Stimulated activated CD8-positive, alpha-beta memory T cell treated with anti-CD3 and anti-CD28 coated beads, Interleukin-7, amount 100 ng/mL, for 48 hours (primary cell): ENCODE measurements around the gene FRMD4A.
"Not testable (repeated sequence)": the region's sequence is repeated elsewhere in the genome, so short reads cannot be mapped to it uniquely, and the experiment has no call there.

Experiments
- DNase-seq, 2 donors: peaks; one replicate each; pipeline ENCODE4 v3.0.0-alpha.2; 2020; ENCODE audit warnings: low read depth in 1 of 2; ENCODE audit errors: extremely low read depth in 1 of 2

Gene FRMD4A

DNA sequence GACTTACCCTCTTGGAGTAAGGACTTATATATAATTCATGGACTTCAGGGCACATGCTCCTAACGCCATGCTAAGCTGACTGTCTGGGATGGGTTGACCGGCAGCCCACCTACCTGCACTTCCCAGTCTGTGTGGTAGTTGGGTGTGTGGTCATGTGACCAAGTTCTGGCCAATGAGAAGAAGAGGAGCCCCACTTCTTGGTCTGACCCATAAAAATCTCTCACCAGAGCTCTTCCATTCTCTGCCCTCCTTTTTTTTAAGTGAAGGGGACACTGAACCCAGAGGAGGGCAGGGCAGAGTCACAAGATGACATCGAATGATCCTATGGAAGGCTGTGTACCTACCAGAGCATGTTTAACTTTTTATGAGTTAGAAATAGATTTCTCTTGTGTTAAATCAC, 370.1 kb downstream of the FRMD4A start:
- no peak for DNase-seq

DNA sequence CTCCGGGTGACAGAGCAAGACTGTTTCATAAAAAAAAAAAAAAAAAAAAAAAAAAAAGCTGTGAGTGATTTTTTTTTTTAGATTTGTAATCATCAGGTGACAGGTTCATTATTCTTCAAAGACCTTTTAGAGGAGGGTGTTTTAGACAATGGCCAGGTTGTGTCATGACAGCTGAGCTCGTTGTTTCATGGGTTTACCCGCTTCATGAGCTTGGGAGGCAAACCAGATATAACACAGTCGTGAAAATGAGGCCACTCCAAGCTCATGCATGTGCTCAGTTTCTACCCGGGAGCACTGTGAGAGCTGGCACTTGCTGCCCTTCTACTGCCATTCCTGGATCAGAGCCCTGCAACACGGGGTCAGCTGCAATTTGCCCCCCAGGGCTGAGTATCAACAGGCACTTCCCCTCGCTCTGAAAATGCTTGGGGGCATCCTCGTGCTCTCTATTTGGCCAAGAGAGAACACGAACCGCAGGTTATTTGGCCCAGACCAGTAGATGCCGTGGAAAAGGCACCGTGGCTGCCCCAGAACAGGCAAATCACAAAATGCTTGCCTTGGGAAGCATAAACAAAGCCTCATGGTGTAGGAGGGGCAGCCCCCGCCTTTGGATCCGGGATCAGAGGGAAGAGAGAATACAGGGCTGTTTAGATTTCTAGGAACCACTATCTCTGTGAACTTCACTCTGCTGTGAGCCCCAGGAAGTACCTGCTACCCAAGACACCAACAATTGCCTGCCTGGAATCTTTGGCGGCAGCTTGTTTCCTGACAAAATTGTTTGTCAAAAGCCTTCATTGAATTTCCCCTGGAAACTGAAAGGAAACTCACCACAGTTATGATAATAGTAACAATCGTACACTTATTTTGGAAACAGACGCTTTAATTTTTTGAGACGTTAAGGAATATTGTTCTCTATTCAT, 371.0 kb downstream of the FRMD4A start:
- DNase-seq = no peak

DNA sequence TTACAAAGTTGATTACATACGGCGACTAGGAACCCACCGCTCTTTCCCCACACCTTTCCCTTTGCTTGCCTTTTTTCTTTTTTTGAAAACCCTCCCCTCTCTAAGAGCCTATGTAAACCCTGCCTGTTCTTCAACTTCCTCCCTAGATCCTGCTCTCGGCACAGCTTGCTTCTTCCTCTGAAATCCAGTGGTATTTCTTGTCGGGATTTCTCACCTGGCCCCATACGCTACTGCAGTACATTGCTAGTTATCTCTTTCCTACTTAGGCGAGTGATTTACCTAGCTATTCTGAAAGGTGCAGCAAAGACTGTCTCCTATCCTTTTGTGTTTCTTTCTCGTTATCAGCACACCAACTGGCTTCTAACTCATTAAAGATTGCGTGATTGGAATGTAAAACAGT, 372.9 kb downstream of the FRMD4A start:
- no peak for DNase-seq

DNA sequence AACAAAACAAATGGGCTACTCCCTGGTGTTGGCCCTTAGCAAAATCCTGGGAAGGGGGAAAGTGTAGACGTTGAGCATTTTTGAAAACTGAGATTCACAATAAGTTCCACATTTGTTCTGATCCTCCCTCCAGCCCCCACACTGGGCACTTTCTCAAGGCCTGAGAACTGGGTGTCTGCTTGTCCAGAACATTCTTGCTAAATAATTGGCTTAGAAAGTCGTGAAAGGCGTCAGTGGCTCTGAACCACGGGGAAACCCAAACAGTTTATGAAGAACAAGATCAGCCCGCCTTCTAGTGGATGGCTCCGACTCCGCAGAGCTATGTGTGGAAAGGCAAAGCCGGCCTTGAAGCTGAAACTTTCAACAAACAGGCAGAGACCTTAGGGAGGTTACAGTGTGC, 373.9 kb downstream of the FRMD4A start:
- no peak for DNase-seq

DNA sequence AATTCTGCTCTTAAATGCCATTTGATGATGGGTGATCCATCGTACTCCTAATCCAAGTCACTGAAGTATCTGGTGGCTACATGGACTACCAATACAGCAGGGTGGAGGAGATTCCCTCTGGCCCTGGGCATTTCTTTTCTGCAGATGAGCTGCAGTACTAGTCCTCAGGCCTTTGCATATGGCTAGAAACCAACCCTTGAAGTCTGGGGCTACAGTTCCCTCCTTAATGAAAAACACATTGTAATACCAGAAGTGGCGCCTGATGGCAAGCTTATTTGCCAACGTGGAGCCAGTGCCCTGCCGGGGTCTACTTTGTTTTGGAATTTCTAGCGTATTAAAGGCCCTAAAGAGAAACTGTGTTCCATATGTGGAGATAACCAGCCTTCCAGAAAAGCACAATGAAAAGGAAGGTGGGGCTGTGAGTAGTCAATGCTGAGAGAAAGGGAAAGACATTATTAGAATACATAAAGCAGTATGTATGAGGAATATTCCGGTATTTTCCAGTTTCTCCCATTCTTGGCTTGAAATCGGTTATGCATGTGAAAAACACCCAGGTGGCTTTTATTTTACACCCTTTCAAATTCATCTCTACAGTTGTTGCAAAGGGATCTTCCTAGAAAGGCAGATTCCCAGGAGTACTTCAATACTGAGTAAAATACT, 375.2 kb downstream of the FRMD4A start:
- DNase-seq = no peak

DNA sequence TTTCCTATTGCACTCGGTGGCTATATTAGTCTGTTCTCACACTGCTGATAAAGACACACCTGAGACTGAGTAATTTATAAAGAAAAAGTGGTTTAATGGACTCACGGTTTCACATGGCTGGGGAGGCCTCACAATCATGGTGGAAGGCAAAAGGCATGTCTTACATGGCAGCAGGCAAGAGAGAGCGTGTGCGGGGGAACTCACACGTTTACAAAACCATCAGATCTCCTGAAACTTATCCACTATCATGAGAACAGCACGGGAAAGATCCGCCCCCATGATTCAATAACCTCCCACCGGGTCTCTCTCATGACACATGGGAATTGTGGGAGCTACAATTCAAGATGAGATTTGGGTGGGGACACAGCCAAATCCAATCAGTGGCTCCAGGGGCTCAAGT, 376.5 kb downstream of the FRMD4A start:
- not testable (repeated sequence) for DNase-seq

DNA sequence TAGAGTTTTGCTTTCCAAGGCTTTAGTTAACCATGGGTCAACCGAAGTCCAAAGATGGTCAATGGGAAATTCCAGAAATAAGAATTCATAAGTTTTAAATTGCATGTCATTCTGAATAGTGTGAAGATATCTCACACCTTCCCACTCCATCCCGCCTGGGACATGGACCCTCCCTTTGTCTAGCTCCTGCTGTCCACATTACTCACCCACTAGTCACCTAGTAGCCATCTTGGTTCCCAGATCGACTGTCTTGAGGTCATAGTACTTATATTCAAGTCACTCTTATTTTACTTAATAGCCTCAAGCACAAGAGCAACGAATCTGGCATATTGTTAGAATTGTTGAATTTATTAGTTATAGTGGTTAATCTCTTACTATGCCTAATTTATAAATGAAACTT, 377.4 kb downstream of the FRMD4A start:
- DNase-seq = no peak

DNA sequence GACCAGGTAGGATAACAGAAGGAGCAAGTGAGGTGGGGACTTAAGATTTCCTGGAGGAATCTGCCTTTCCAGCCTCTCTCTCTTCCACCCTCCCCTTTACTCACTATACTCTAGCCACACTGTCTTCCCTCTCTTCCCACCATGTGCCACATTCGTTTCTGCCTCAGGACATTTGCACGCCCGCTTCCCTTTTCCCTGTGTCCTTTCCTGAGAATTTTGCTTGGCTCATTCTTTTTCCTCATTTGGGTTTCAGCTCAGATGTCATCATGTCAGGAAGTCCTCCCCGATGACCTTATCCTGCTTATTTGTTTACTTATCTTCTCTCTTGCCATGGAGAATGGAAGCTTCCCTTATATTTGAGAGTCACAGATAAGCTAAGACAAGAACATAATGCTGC, 380.2 kb downstream of the FRMD4A start:
- no peak for DNase-seq

DNA sequence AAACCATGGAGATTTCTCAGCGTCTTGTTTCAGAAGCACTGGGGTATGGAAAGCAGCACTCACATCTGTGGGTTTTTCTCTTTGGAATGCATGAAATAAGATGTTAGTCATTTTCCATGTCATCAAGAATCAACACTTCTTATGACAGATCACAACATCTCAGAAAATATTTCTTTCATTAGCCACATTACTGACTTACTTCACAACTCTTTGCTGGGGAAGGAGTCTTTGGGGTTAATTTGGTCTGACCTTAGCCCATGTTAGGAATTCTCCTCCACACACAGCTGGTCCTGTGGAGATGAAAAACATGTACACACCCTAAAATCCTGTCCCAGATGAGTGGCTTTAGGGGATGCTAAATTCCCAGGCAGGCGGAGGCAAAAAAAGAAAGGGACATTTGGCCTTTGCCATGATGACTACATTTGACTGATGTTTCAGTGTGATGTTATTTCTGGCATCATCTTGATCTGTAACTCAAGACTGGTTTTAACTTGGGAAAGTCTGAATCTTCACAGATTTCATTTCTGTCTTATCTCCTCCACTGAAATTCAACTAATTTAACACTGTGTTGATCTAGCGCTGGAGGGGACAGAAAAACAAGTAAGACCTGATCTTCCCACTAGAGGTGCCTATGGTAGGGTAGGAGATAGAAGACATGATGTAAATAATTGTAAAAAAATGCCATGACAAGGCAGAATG, 380.7 kb downstream of the FRMD4A start:
- DNase-seq = no peak

DNA sequence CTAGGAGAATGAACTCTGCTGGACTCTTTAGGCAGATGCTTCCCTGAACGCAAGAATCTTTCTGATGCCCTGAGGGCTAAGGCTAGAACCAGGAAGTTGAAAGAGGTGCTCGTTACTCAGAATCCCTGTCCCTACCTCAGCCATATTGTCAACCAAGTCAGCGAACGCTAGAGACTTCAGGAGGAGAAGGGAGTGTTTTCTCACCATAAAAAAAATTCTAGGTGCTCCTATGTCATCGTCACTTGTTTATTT, 384.6 kb downstream of the FRMD4A start:
- no peak for DNase-seq

DNA sequence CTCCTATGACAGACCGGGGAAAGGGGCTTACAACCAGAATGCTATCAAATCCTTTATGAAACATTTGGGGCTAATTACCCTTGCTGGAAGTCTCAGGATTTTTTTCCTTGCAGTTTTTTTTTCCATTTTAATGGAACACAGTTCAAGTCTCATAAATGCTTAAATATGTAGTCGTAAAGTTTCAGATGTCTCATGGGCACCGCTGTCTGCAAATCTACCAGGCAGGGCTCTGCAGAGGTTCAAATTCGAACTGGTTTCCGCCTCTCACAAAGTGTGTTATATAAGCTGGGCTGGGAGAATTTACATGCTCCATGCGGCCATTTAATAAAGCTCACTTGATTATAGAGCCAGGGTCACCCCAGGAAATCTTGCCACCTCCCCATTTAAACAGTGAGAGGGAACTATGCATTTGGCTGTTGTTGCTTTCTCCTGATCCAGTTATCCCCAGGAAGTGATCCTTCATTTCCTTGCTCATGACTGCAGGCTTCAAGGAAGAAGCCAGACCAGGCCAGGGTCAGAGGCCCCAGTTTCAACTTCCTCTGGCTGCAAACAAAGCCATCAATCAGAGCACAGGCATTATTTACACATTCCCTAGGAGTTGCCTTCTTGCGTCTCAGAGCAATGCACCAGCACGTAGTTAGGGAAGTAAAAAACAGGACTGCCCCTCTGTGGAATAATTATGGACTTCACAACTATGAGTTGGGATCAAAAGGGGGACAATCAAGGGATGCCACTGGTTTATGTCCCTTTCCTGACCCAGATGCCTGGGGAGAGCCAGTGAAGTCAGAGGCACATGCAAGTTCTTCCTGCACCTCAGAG, 385.1 kb downstream of the FRMD4A start:
- DNase-seq = no peak

DNA sequence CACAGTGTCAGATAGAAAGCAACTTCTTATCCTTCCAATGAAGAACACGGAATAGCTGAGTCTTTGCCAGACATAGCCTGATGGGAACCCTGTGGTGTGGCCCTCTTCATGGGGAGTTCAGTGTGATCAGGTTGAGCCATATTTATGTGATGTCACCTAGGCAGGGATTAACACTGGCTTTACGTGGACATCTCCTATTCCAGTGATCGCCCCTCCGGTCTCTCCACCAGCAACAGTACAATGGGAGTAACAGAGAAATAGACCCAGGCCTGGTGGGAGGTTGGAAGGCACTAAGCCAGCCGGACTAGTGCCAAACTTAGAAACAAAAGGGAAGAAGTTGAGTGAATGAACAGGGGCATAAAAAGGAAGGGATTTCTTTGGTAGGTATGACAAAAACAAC, 385.9 kb downstream of the FRMD4A start:
- no peak for DNase-seq

DNA sequence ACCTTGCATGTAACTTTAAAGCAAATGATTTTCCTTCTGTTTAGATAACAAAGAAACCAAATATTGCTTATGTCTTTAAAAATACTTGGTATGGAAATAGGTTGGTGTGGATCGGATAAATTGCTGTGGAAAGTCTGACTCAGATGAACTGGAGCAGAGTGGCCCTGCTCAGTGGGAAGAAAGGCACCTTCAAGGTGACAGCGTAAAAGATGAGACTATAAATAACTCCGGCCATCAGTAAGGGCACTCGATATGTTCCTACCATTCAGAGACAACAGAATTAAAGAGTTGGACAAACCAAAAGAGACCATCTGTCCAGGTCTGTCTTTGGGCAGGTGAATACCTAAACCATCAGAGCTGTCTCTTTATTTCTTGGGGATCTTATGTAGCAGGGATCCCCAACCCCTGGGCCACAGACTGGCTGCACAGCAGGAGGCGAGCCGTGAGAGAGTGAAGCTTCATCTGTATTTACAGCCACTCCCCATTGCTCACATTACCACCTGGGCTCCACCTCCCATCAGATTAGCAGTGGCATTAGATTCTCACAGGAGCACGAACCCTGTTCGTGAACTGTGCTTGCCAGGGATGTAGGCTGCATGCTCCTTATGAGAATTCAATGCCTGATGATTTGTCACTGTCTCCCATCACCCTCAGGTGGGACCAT, 386.9 kb downstream of the FRMD4A start:
- no peak for DNase-seq

DNA sequence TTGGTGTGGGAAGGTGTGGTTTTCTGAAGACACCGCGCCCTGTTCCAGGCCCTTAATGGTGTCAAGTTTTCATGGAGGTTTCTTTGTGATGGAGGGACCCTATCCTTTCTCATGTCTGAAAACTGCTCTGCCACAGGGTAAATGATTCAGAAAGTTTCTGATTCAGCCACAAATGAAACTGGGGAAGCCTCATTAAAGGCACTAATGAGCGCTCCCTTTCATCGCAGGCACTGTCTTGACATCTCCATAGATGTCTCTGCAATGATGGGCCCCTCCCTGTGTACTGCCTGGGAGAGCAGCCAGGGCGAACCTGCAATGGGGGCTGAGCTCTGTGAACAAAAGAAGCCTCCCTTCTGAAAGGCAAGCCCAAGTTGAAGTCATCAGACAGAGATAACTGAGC, 388.7 kb downstream of the FRMD4A start:
- no peak for DNase-seq

DNA sequence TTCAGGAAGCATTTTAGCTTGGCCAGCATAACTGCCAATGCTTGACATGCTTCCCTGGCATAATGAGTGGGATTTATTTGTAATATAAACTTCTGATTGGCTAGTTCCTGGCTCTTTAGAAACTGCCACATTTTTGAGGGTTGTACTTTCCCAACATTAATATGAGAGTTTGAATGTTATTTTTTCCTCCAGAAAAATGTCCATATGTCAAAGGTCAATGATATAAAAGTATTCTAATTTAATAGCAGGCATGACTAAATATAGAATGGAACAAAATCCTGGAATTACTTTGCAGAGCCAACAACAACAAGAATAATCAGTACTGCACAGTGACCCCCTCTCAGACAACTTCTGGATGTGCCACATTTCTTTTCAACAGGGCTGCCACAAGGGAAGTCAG, 391.3 kb downstream of the FRMD4A start:
- DNase-seq = no peak

DNA sequence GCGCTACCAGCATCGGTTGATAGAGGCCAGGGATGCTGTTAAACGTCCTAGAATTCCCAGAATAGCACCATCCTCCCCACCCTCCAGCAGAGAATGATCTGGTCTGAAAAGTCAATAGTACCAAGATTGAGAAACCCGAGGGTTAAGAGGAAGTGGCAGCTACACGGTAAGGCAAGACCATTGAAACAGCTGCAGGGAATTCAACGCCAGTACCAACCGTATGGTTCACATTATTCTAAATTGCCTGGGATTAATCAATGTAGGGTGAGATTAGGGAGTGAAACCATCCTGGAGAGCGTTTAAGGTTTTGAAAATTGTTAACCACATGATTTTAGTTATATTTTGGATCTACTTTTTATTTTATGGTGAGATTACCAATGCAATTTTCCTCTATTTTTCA, 391.8 kb downstream of the FRMD4A start:
- DNase-seq = no peak

DNA sequence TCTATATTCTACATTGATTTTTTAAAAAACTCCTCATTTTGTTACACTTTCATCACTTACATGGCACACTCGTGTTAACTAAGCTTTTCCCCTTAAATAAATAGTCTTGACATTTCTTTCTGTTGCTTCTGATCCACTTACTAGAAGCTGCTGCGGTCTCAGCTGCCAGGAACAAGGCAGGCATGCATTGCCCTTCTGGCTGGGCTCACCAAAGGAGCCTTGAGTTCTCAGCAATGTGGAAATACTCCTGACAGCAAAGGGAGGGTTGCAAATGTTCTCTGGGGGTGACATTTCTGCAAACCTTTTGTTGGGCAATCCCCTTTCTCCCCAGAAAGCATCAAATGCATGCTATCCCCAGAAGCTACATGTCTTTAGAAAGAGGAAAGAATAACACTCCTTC, 393.9 kb downstream of the FRMD4A start:
- no peak for DNase-seq

DNA sequence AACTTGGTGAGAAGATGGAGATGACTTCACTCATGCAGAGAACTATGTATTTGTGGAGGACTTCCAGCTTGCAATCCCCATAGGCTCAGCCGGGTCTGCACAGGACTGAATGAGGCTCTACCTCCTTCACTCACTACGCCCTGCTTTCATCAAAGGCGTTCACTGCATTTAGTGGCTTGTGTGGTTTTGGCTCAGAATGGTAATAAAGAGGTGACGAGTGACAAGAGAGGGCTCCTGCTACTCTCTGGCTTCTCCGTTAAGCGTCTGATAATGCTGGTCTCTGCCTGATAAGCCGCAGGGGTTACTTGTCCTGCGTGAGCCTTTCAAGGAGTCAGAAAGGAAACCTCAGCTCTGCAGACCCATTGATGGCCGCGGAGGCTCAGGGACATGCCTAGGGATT, 400.6 kb downstream of the FRMD4A start:
- DNase-seq = no peak

DNA sequence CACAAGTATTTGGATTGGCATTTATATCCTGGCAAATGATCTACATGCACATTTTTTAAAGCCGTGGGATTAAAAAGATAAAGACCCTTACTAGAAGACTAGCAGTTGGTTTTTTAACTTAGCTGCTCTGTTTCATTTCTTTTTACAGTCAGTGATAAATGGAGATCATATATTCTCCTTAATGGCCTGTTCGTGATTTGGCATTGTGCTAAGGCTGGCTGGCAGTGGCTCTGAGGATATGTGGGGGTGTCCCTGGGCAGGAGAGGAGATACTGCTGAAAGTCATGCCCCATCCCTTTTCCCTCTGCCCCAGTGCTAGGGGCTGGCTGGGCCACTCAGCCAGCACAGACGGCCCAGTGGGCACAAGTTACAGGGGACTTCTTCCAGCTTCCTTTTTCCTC, 402.3 kb downstream of the FRMD4A start:
- no peak for DNase-seq

DNA sequence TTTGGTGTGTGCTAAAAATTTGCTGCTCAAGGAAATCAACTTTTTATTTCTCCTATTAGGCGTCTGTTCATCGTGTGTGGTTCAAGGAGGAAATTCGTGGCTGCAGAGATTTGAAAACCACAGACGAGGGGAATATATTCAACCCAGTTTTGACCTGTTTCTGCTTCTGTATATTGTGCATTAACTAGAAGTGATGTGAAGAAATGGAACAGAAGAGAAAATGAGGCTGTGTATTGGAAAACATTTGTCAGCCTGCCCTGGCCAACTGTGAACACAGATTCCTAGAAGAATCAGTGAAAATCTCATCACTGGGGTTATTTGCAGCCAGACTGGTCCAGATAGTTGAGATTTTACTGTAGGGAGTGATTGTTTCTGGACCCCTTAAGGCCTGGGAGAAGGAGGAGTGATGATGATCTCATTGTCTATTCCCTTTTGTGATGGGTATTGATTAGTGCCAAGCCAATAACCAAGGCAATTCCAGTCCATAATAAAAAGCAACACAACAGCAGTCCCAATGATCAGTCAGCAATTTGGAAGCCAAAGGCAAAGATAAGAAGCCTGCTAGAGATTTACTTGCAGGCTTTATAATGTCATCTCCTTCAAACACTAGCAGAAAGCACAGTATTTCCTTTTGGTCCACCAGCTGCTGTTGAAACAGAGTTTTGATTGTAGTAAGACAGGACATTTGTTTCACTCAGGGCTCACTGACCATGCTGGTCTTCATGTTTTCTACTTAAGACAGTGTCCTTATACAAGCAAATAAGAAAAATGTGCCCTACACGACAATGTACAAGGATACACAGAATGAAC, 404.5 kb downstream of the FRMD4A start:
- DNase-seq = no peak
